ENCODE data around the gene SLC2A11. TPM values are rescaled to one million over a fixed set of nuclear protein-coding genes. Genes with fewer than 3 reads are reported as not detected.

SLC2A11 gene
- total RNA-seq, 1 experiment from 2014 or later, result 17.2 TPM

- intact Hi-C loops (cut with micrococcal nuclease), result no loop called here
- ATAC-seq (no peak), DNase-seq (ENCODE audit: low read depth, low spot score) (no peak)
- no peak overlapping the region for H2AFZ ChIP-seq (ENCODE audit: low read depth, low read length, poor library complexity, severe bottlenecking)
- CTCF ChIA-PET, result no interaction called here
- no peaks in the 10 kb centered on the region for H3K4me1 ChIP-seq (ENCODE audit: control insufficient read depth in 1 of 2, insufficient read depth in 2 of 2, low read length in 2 of 2)
- H3K27me3 ChIP-seq (ENCODE audit: insufficient read depth, low read length), result no peaks in the 10 kb centered on the region
- no peaks in the 10 kb centered on the region for H3K9me2 ChIP-seq (ENCODE audit: insufficient read depth)
- H3K79me2 ChIP-seq (ENCODE audit: insufficient read depth, low read length), result no peaks in the 10 kb centered on the region
- BruUV-seq (replicated peaks), result no TSS peak
- RAD21 ChIA-PET (ENCODE audit: low non-redundant PET in 1 of 2, low total read pairs in 2 of 2, uncharacterized antibody in 2 of 2, unreplicated experiment in 2 of 2), result no interaction called here
- no peak overlapping the region for H3K27ac ChIP-seq (ENCODE audit: low read depth, low read length)
- peaks cover 2 to 3% of the 10 kb centered on the region in 2 experiments; a peak in 2 of 4 replicates for H3K36me3 ChIP-seq (ENCODE audit: control insufficient read depth in 1 of 2, insufficient read depth in 2 of 2, low read length in 2 of 2)
- POLR2A ChIA-PET, result no interaction called here
- H3K4me3 ChIP-seq (replicated peaks in 1 of 2; ENCODE audit: low read depth in 1 of 2, low read length in 2 of 2), result no peak overlapping the region
- TF ChIP-seq REST (IDR thresholded peaks at IDR 0.05; ENCODE audit: low read depth) (no peak), ZNF274 (IDR thresholded peaks at IDR 0.05; ENCODE audit: low read depth, low read length) (no peak), TCF7L2 (IDR thresholded peaks at IDR 0.05; ENCODE audit: borderline replicate concordance, extremely low read depth, insufficient read depth, insufficient read length) (no peak), CBX3 (IDR thresholded peaks at IDR 0.05; ENCODE audit: low read depth) (no peak), CTCF (IDR thresholded peaks at IDR 0.05 in 2 of 3, conservative IDR thresholded peaks at IDR 0.05 in 1 of 3; ENCODE audit: borderline replicate concordance in 1 of 3, insufficient read depth in 1 of 3, low read depth in 2 of 3, low read length in 2 of 3) (no peak), FOSL1 (IDR thresholded peaks at IDR 0.05; ENCODE audit: low read depth) (no peak), SP1 (IDR thresholded peaks at IDR 0.05; ENCODE audit: low read depth) (no peak), EGR1 (IDR thresholded peaks at IDR 0.05; ENCODE audit: low read depth) (no peak), SIN3A (IDR thresholded peaks at IDR 0.05; ENCODE audit: low read depth) (no peak), ATF3 (IDR thresholded peaks at IDR 0.05) (no peak), MAX (IDR thresholded peaks at IDR 0.05) (no peak), CEBPB (IDR thresholded peaks at IDR 0.05; ENCODE audit: low read depth) (no peak), SRF (IDR thresholded peaks at IDR 0.05; ENCODE audit: low read depth) (no peak), ZFX (IDR thresholded peaks at IDR 0.05) (no peak), EZH2 (IDR thresholded peaks at IDR 0.05) (no peak), JUND (IDR thresholded peaks at IDR 0.05) (no peak), ZBTB33 (IDR thresholded peaks at IDR 0.05; ENCODE audit: extremely low read depth, insufficient replicate concordance, low read length) (no peak), EZH2phosphoT487 (IDR thresholded peaks at IDR 0.05; ENCODE audit: borderline replicate concordance) (no peak)
- H3K4me2 ChIP-seq (ENCODE audit: low read length), result no peak overlapping the region
- no peaks in the 10 kb centered on the region for H3K9me3 ChIP-seq (ENCODE audit: control insufficient read depth in 1 of 2, insufficient read depth in 1 of 2, low read depth in 1 of 2, low read length in 2 of 2)
- no peaks in the 10 kb centered on the region for H4K20me1 ChIP-seq (ENCODE audit: insufficient read depth)
- no peak overlapping the region for H3K9ac ChIP-seq (ENCODE audit: low read length)
These were observed 20.8 kb upstream of the SLC2A11 start for GRCh38 chr22:23836692-23837495.
